ELF-1 (cell line): ENCODE data around the gene LRRC2.
A peak's percentile ranks its signal among the peaks of the same experiment; 100 is the strongest.

Experiments used
- DNase-seq: peaks from one replicate; pipeline ENCODE4 v3.0.0-alpha.2; 2016; ENCODE audit warnings: low read depth, low spot score

LRRC2 gene

GRCh38 chr3:46482632-46483350 lies 83.3 kb downstream of the LRRC2 start:
- no peak for DNase-seq

GRCh38 chr3:46481636-46482035 lies 84.5 kb downstream of the LRRC2 start:
- no peak for DNase-seq

GRCh38 chr3:46480491-46481195 lies 85.5 kb downstream of the LRRC2 start:
- DNase-seq, result no peak

GRCh38 chr3:46479696-46480095 lies 86.4 kb downstream of the LRRC2 start:
- DNase-seq, result no peak

GRCh38 chr3:46479021-46479420 lies 87.1 kb downstream of the LRRC2 start:
- DNase-seq, result no peak

GRCh38 chr3:46478341-46478740 lies 87.8 kb downstream of the LRRC2 start:
- DNase-seq, result no peak

- no peak for DNase-seq
These were observed 88.3 kb downstream of the LRRC2 start for GRCh38 chr3:46477756-46478155.

GRCh38 chr3:46477145-46477544 lies 89.0 kb downstream of the LRRC2 start:
- no peak for DNase-seq

- DNase-seq, result no peak
These were observed 93.4 kb downstream of the LRRC2 start for GRCh38 chr3:46472736-46473135.

- DNase-seq, result no peak
These were observed 94.7 kb downstream of the LRRC2 start for GRCh38 chr3:46471371-46471914.

GRCh38 chr3:46470831-46471230 lies 95.3 kb downstream of the LRRC2 start:
- DNase-seq, result no peak

GRCh38 chr3:46469680-46470357 lies 96.3 kb downstream of the LRRC2 start:
- peak; percentile 22 for DNase-seq

- DNase-seq, result no peak
These were observed 97.1 kb downstream of the LRRC2 start for GRCh38 chr3:46468753-46469600.

- DNase-seq, result no peak
These were observed 98.5 kb downstream of the LRRC2 start for GRCh38 chr3:46467562-46467961.

- peak; percentile 45 for DNase-seq
These were observed 99.2 kb downstream of the LRRC2 start for GRCh38 chr3:46466871-46467403.

GRCh38 chr3:46466273-46466672 lies 99.8 kb downstream of the LRRC2 start:
- no peak for DNase-seq
